NCI-H446 (cell line): ENCODE measurements around the gene PRDM5.
"Not testable (repeated sequence)": the region's sequence is repeated elsewhere in the genome, so short reads cannot be mapped to it uniquely, and the experiment has no call there.

Source experiments
- DNase-seq, 2 experiments: peaks; one replicate each; lab custom pipeline; 2025; lab: John Stamatoyannopoulos, UW

PRDM5 gene

DNA sequence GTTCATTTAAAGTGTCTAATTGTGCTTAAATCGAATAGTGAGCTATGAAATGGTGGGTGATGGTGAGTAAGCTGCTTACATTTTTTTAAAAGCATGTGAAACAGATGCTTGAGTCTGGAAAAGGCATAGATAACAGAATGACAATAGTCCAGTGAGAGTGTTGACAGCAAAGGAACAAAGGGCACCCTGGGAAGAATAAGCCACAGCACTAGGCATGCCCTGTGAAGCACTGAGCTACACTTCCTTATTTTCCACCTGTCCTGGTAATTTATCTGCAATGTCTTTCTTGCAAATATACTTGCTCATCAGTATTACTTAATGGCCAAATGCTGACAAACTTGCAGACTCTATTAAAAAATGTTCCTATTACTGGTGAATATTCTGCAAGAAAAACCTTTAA, 168.7 kb downstream of the PRDM5 start:
- DNase-seq: no peak

DNA sequence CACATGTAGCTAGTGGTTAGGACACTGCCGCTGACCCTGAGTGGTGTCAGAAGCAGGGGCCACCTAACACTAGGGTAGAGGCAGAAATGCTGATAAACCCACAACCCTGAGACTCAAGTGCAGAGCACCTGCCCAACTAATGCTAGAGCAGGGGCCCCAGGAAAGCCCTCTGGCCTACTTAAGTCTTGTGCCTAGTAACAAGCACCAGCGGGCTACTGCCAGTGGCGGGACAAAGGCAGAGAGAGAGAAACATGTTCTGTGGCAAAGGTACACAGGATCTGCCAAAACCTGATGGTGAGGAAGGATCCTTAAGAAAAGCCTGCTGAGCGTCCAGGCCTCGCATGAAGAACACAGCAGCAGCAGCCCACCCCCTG, 172.4 kb downstream of the PRDM5 start:
- no peak for DNase-seq

DNA sequence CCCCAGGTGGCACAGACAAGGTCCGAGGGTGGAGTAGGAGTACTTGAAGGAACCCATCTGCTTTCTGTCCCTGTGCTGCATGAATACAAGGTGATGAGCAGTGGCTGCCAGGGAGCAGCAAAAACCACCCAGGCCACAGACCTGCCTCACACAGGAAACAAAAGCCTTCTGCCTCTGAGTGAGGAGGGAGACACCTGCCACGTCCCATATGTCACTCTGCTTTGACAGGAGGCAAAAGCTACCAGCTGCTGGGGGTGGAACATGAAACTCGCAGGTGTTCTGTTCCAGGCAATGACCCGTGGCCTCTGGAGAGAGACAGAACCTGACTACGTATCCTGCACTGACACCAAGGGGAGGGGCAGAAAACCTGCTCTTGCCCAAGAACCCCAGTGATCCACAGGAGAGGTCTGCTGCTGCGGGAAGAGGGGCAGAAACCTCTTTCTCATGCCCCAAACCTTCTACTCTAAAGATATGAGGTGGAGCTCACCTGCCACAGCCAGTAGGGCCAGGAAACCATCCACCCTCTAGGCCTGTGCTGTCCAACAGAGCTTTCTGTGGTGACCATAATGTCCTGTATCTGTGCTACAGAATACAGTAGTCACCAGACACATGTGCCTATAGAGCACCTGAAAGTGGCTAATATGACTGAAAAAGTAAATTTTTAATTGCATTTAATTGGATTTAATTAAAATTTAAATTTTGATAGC, 172.9 kb downstream of the PRDM5 start:
- no peak for DNase-seq

DNA sequence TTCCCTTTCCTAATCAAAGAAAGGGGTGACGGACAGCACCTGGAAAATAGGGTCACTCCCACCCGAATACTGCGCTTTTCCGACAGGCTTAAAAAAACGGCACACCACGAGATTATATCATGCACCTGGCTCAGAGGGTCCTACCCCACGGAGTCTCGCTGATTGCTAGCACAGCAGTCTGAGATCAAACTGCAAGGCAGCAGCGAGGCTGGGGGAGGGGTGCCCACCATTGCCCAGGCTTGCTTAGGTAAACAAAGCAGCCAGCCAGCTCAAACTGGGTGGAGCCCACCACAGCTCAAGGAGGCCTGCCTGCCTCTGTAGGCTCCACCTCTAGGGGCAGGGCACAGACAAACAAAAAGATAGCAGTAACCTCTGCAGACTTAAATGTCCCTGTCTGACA, 180.9 kb downstream of the PRDM5 start:
- DNase-seq: not testable (repeated sequence)

DNA sequence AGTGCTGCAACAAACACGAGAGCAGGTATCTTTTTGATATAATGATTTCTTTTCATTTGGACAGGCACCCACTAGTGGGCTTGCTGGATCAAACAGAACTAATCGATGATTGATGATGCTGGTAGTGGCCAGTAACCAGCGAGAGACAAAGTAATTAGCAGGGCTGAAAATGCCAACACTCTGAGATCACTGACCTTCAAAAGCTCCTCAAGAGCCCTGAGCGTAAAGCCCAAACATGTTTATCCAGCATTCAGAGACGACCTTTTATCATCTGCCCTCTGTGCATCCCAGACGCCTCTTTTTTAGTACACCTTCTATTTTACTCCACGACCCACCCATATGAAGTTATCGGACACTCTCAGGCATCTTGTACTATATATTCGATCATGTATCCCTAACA, 186.2 kb downstream of the PRDM5 start:
- DNase-seq: no peak

DNA sequence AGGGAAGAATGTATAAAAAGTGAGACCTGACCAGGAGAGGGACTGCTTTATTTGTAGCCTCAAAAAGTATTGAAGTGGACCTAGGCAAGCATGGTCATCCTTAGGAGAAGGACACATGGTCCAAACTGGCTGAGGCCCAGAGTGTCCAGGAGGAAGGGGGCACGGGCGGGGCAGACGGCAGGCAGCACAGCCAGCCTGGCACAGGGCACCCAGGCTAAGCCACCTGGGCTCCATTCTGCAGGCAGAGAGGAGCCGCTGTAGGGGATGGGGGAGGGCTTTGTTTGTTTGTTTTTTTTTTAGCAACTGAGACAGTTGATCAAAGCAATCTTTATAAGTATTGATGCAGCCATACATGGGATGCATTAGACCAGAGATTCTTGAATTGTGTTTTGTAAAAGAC, 188.6 kb downstream of the PRDM5 start:
- no peak for DNase-seq

DNA sequence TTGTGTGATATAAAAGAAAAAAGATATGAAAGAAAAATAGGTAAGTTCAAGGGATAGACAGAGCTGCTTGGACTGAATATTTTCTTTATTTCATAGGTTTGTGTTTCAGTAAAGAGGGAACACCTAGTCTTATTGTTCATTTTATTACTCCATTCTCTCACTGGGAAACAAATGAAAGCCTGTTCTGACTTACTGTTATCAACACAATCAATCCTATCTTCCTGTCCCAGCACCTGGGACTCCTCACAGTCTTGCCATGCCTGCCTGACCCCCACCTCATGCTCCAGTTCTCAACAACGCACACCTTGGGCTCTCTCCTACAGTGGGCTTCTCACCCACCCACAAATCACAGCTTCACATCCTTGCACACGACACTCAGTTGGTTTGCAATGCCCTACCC, 189.5 kb downstream of the PRDM5 start:
- no peak for DNase-seq

DNA sequence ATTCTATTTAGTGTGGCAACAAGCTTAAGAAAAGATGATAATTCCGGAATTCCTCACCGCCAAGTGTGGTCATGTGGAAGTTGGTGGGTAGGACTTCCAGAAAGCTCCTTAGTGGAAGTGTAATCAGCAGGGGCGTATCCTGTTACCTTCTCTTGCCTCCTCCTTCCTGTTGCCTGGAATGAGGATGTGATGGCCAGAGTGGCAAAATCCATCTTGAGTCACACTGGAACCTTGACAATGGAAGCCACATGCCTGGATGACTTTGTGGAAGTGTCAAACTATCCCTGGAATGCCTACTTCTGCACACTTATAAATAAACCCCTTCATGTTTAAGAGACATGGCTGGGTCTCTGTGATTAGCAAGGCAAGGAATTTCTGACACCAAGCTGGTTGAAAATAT, 191.0 kb downstream of the PRDM5 start:
- no peak for DNase-seq

DNA sequence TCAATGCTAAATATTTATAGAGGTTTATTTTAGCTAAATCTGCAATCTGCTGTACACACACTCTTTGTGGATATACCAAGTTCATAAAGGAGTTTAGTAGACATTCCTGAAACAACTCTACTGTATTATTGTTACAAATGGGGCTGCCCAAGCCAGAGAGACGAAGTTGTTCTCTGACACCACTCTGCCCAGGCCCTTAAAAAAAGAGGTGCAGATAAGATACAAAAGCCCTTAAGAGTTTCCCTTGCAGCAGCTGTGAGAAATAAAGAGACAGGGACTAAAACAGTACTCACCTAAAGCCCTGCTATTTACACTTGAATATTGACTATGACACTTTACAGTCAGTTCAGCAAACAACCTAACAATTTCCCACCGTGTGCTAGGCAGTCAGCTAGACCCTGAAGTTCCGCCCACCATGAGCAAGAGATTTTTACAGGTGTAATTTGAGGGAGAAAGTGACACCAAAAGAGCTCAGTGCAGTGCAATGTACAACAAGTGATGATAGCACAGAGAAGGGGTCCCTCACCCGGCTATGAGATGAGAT, 191.7 kb downstream of the PRDM5 start:
- no peak for DNase-seq

DNA sequence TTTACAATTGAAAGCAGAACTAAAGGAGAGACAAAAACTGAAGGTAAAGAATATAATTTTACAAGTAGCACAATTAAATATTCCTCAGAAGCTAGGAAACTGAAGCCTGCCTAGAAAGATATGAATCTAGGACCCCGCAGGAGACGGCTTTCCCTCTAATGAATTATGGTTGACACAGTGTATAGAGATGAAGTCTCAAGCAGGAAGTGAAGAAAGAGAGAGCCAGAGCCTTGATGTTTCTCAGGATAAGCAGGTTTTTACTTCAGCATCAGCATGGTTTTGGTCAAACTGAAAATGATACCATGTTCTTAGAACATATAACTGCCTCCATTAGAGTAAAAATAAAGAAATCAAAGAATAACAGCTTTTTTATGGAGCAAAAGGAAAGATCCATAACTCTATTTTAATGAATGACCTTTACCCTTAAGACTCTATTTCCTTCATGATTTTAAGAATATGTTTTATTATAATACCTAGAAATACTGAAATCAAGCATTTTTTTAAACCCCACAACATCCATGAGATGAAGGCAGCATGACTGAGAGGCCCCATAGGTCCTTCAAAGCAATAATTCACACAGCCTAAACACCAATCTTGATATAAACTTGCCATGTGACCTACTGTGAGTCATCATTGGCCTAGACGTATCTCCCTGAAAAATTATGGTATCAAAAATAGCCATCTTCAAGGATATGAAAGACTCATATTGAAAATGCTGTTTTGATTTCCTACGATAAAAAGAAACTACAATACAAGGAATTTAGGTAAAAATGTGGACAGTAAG, 193.4 kb downstream of the PRDM5 start:
- DNase-seq: no peak

DNA sequence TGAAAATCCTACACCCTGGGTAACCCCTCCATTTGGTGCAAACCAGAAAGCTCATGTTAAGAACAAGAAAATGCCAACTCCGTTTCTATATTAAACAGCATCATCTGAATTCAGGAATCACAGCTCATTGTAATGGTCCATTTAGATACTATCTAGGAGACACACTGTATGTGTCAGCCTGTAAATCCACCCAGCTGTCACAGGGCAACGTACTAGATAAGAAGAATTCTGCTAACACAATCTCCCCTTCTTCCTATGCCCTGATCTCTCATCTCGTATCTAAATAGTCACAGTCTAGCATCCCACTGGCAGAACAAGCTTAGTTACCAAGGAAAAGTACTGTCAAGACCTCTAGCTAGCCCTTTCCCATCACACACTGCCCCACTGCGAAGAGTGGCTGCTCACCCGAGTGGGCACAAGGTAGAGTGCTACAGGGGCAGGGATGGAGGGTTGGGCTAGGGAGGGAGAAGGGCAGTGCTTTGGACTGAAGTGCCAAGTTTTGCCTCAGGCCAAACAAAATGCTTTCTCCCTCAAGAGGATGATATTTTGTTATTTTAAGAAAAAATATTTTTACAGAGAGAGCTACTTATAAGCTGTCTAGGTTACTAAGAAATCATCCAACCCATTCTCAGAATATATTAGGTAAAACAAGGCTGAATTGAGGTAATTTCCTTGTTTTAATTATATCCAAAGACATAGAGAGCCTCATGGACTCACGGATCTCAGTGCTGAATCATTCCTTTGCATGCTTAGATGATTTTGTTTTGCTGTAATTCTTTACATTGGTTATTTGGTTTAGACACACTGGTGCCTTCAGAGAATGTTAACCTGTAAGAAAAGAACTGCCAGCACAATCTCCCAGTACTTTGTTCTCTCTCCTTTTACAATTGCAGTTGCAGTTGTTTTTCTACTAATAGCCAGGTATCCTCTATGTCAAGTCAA, 196.6 kb downstream of the PRDM5 start:
- DNase-seq: no peak

DNA sequence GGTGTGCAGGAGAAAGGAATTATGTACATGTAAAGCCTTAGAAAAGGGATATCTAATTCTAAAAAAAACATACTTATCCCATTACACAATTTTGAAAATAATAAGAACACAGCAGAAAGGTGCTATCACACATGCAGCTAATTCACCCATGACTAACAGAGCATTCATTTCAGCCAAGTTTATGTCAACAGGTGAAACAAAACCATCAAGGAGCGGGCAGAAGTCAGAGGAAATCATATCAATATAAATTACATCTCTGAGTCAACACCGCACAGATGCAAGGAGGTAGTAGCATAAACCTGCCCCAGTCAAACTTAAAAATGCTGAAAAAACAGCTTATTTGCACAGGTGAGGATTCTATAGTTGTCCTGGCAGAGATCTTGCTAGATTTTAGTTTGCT, 197.9 kb downstream of the PRDM5 start:
- DNase-seq: no peak

DNA sequence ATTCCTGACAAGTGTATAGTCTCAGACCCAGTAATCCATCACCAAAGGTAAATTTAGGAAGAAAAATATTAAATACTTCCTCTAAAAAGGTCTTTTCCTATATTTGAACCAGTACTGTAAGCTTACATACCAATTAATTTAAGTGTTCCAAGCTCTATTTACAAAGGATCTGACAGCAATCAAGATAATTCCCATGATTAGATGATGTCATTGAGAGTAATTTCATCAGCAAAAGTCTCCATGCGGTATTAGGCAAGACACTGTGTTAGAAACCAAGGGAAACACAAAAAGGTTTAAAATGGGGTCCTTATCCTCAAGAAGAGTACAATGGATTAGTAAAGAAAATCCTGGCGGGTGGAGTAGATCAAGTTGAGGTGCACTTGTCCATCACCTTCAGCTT, 198.5 kb downstream of the PRDM5 start:
- DNase-seq: no peak

DNA sequence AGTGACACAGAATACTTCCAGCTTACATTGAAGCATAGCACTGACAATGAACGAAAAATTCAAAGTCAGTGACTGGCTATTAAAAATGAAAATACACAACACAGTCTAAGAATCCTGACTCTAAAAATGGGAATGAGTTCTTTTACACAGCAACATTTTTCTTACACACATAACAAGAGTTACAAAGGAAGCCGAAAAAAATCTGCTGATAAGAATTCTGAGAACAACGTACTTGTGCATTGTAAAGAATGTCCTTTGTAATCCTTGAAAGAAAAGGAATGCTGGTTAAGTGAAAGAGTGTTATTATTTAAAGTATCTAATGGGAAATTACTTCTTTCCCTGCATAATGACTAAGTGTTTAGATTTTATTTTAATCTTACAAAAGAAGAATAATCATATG, 199.4 kb downstream of the PRDM5 start:
- DNase-seq: no peak

DNA sequence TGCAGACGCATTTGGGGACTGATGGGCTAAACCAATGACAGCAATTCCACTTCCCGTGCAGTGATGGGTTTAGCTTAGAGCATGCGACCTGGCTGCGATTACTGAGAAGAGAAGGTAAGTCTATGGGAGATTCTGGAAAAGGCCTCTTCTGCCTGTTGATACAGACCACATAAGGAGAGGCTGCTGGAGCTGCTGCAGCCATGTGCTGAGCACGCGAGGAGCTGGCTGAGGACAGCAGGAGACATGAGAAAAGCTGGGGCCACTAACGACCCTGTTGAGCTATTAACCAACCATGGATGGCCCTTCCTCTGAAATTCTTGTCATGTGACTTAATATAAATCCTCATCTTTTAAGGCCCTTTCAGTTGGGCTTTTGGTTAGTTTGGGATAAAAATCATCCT, 199.9 kb downstream of the PRDM5 start:
- no peak for DNase-seq

DNA sequence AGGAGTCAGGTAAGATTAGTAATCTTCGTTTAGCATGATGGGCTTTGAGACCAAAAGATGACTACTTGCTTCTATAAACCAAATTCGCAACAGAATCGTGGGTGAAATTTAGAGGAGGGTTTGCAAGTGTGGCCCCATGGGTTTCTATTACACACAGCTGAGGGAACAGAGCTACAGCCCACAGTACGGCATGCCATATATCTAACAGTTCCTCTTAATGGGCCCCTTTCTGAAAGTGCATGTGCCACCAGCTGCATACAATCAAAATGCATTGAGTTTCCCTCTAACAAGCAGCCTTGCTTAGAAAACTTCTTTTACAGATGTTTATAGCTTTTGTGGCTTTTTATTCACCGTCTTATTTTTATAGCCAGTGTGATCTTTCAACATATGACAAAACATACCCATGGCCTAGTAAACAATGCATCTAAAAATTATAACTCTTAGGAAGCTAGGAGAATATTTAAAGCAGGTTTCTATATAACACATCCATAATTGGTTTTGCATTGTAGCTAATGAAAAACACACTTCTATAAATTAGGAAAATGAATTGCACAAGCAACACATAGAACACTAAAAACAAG, 202.1 kb downstream of the PRDM5 start:
- DNase-seq: no peak

DNA sequence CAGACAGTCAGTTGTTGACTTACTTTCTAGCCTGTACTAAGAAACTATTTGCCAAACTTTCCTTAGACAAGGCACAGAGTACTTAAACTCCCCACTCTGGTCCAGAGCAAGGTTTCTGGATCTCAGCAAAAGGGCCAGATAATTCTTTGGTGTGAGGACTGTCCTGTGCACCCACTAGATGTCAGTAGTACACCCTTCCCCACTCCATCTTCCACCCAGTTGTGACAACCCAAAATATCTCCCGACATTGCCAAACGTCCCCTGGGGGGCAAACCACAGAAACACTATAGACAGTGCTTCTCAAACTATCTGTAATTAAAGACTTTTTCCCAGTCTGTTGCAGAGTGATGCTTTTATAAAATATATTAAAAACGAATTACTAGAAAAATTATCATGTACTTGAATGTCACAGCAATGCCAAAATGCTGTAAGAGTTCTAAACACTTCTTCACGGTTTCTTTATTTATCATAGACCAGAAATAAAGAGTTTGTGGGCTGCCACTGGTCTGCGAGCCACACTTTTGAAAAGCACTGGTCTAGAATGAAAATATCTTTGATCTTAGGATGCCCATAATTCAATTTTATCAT, 203.5 kb downstream of the PRDM5 start:
- DNase-seq: peak in 1 of 2 experiments; percentile 53

DNA sequence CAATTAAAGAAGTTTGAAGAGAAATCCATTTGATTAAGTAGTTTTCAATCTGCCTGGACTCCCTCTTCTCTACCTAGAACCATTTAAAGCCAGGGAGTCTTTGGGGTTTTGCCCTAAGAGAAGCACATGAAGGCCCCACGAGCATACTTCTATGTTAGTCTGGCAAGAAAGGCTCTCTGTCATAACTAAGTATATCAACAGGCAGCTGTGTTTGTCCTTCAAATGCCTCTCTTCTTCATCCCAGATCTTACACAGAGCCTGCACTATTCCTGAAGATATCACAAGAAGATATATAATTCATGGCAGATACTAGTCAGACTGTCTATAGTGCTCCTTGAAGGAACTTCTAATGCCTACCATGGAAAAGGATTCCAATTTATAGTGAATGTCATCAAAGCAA, 206.2 kb downstream of the PRDM5 start:
- DNase-seq: no peak

DNA sequence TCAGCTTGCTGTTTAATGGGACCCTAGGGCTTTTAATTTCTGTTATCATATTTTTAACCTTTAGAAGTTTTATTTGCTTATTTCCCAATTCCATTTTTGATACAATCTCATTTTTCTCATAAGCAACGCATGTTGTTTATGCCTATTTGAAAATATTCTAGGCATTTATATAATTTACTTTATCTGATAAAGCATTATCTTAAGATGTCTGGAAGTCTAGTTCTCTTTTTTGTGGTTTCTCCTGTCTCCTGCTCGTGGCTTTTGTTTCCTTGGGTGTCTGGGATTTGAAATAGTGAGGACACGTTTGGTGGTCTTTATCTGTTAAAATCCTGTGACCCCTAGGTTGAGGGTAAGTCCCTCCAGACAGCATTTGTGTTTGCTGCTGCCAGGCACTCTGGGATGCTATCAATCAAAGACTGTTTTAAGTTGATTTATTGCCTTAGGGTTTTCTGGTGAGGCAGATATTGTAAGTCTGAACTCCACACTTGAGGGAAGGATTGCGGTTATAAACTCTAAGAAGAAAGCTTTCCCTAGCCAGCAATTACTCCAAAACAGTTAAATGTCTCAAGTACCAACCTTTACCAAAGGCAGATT, 208.0 kb downstream of the PRDM5 start:
- DNase-seq: no peak

DNA sequence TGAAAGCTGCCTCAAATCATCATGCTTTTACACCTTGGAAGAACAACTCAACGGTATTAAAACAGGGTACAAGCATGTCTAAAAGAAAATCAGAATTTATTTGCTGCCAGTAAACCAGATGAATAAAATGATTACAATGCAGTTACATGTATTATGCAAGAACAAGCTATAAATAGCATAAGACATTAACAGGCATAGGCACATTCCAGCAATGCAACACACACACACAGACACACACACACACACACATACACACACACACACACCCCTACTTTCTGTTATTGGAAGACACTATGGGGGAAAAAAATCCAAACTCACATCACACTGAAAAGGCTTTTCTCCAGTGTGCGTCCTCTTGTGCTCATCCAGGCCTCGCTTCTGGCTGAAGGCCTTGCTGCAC, 212.5 kb downstream of the PRDM5 start:
- DNase-seq: no peak

DNA sequence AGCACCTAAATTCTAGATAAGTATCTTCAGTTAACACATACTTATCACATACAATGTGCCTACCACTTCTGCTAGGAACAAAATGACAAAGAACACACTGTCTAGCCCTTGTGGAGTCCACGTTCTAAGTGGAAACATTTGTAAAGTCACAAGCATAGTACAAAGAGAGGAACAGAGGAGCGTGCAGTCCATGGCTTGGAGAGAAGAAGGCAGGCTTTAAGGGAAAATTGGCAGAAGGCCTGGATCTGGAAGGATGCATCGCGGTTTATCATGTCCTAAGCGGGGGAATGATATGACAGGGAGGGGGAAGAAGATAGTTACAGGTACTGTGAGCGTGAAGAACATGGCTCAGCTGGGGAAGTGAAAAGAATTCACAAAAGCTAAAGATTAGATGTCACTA, 218.0 kb downstream of the PRDM5 start:
- DNase-seq: no peak
